ENCODE data around the gene NEURL1.

NEURL1 gene

GRCh38 chr10:103545366-103545765 is 51.9 kb downstream of the NEURL1 start:
- no peak overlapping the region for H3K4me3 ChIP-seq (ENCODE audit: low read depth, low read length)
- H3K9me3 ChIP-seq (ENCODE audit: insufficient read depth, low read depth, low read length): peaks cover 2% of the 10 kb centered on the region
- H3K27ac ChIP-seq (ENCODE audit: low read depth, low read length): no peak overlapping the region
- H3K14ac ChIP-seq (ENCODE audit: low read length): peak overlapping the region; percentile 22
- no CpG with 5 or more reads among the region's 1 CpG for WGBS (ENCODE audit: extremely low coverage, insufficient coverage, insufficient read length)
- H3K4me2 ChIP-seq (ENCODE audit: low read length): no peak overlapping the region
- H3K36me3 ChIP-seq (ENCODE audit: control insufficient read depth in 1 of 2, insufficient read depth in 2 of 2, low read length in 2 of 2): no peaks in the 10 kb centered on the region
- H3K27me3 ChIP-seq (ENCODE audit: insufficient read depth, low read length): no peaks in the 10 kb centered on the region
- H4K8ac ChIP-seq (ENCODE audit: low read depth, low read length): no peak overlapping the region
- H2BK12ac ChIP-seq (ENCODE audit: low read length): peak overlapping the region; percentile 12
- no peak overlapping the region for H2BK5ac ChIP-seq (ENCODE audit: low read depth, low read length, poor library complexity)
- DNase-seq: no peak
- peaks cover 15 to 18% of the 10 kb centered on the region in 2 experiments for H3K4me1 ChIP-seq (ENCODE audit: control insufficient read depth in 1 of 2, insufficient read depth in 2 of 2, low read length in 2 of 2)
- H3K79me2 ChIP-seq (ENCODE audit: control insufficient read depth, insufficient read depth, low read length, poor library complexity): no peaks in the 10 kb centered on the region
- H2AFZ ChIP-seq (ENCODE audit: insufficient read depth, low read length, poor library complexity): no peak overlapping the region
- no peak overlapping the region for H3K4ac ChIP-seq (ENCODE audit: low read depth, low read length)
- peak overlapping the region; percentile 6 for H2AK5ac ChIP-seq (ENCODE audit: low read length)
- peak overlapping the region; percentile 37 for H4K91ac ChIP-seq (ENCODE audit: low read depth, low read length)
- H2BK120ac ChIP-seq (ENCODE audit: insufficient read depth, low read length, poor library complexity): peak overlapping the region; percentile 24
- H4K12ac ChIP-seq (ENCODE audit: low read depth, low read length): no peak overlapping the region
- H3K9ac ChIP-seq (ENCODE audit: low read length): no peak overlapping the region
- no peak overlapping the region for H3K23ac ChIP-seq (ENCODE audit: low read length)
- H3K79me1 ChIP-seq (ENCODE audit: low read length): peaks cover 21% of the 10 kb centered on the region
- no peak overlapping the region for H3K18ac ChIP-seq (ENCODE audit: low read length)

GRCh38 chr10:103545771-103546281 is 52.3 kb downstream of the NEURL1 start:
- no peak overlapping the region for H2BK12ac ChIP-seq (ENCODE audit: low read length)
- H3K4me3 ChIP-seq (ENCODE audit: low read depth, low read length): no peak overlapping the region
- peaks cover 15 to 18% of the 10 kb centered on the region in 2 experiments for H3K4me1 ChIP-seq (ENCODE audit: control insufficient read depth in 1 of 2, insufficient read depth in 2 of 2, low read length in 2 of 2)
- no peak overlapping the region for H2BK5ac ChIP-seq (ENCODE audit: low read depth, low read length, poor library complexity)
- WGBS (ENCODE audit: extremely low coverage, insufficient coverage, insufficient read length): no CpG with 5 or more reads among the region's 4 CpGs
- H4K91ac ChIP-seq (ENCODE audit: low read depth, low read length): no peak overlapping the region
- H2AK5ac ChIP-seq (ENCODE audit: low read length): no peak overlapping the region
- no peak for DNase-seq
- no peaks in the 10 kb centered on the region for H3K36me3 ChIP-seq (ENCODE audit: control insufficient read depth in 1 of 2, insufficient read depth in 2 of 2, low read length in 2 of 2)
- H4K8ac ChIP-seq (ENCODE audit: low read depth, low read length): no peak overlapping the region
- no peak overlapping the region for H2BK120ac ChIP-seq (ENCODE audit: insufficient read depth, low read length, poor library complexity)
- H3K79me2 ChIP-seq (ENCODE audit: control insufficient read depth, insufficient read depth, low read length, poor library complexity): no peaks in the 10 kb centered on the region
- H3K27me3 ChIP-seq (ENCODE audit: insufficient read depth, low read length): no peaks in the 10 kb centered on the region
- H3K23ac ChIP-seq (ENCODE audit: low read length): no peak overlapping the region
- H3K4ac ChIP-seq (ENCODE audit: low read depth, low read length): no peak overlapping the region
- H2AFZ ChIP-seq (ENCODE audit: insufficient read depth, low read length, poor library complexity): no peak overlapping the region
- no peak overlapping the region for H4K12ac ChIP-seq (ENCODE audit: low read depth, low read length)
- H3K9me3 ChIP-seq (ENCODE audit: insufficient read depth, low read depth, low read length): peaks cover 2% of the 10 kb centered on the region
- H3K9ac ChIP-seq (ENCODE audit: low read length): no peak overlapping the region
- H3K27ac ChIP-seq (ENCODE audit: low read depth, low read length): no peak overlapping the region
- H3K18ac ChIP-seq (ENCODE audit: low read length): no peak overlapping the region
- no peak overlapping the region for H3K14ac ChIP-seq (ENCODE audit: low read length)
- H3K4me2 ChIP-seq (ENCODE audit: low read length): no peak overlapping the region
- H3K79me1 ChIP-seq (ENCODE audit: low read length): peaks cover 21% of the 10 kb centered on the region

GRCh38 chr10:103546401-103546800 is 52.9 kb downstream of the NEURL1 start:
- Histone ChIP-seq H3K23ac (ENCODE audit: low read length) (no peak overlapping the region), H4K91ac (ENCODE audit: low read depth, low read length) (no peak overlapping the region), H4K8ac (ENCODE audit: low read depth, low read length) (no peak overlapping the region), H3K9ac (ENCODE audit: low read length) (no peak overlapping the region), H2BK120ac (ENCODE audit: insufficient read depth, low read length, poor library complexity) (no peak overlapping the region), H2BK12ac (ENCODE audit: low read length) (no peak overlapping the region), H2BK5ac (ENCODE audit: low read depth, low read length, poor library complexity) (no peak overlapping the region), H3K27me3 (ENCODE audit: insufficient read depth, low read length) (no peaks in the 10 kb centered on the region), H3K79me2 (ENCODE audit: control insufficient read depth, insufficient read depth, low read length, poor library complexity) (no peaks in the 10 kb centered on the region), H3K4ac (ENCODE audit: low read depth, low read length) (no peak overlapping the region), H3K14ac (ENCODE audit: low read length) (no peak overlapping the region), H3K4me1 (ENCODE audit: control insufficient read depth in 1 of 2, insufficient read depth in 2 of 2, low read length in 2 of 2) (peaks cover 15 to 16% of the 10 kb centered on the region in 2 experiments), H4K12ac (ENCODE audit: low read depth, low read length) (no peak overlapping the region), H3K27ac (ENCODE audit: low read depth, low read length) (no peak overlapping the region), H3K18ac (ENCODE audit: low read length) (no peak overlapping the region), H3K79me1 (ENCODE audit: low read length) (peaks cover 20% of the 10 kb centered on the region), H3K4me3 (ENCODE audit: low read depth, low read length) (no peak overlapping the region), H3K4me2 (ENCODE audit: low read length) (no peak overlapping the region), H2AK5ac (ENCODE audit: low read length) (no peak overlapping the region), H3K36me3 (ENCODE audit: control insufficient read depth in 1 of 2, insufficient read depth in 2 of 2, low read length in 2 of 2) (no peaks in the 10 kb centered on the region), H2AFZ (ENCODE audit: insufficient read depth, low read length, poor library complexity) (no peak overlapping the region), H3K9me3 (ENCODE audit: insufficient read depth, low read depth, low read length) (peaks cover 2% of the 10 kb centered on the region)
- no CpG with 5 or more reads among the region's 1 CpG for WGBS (ENCODE audit: extremely low coverage, insufficient coverage, insufficient read length)
- no peak for DNase-seq

GRCh38 chr10:103547391-103547946 is 54.0 kb downstream of the NEURL1 start:
- H2AK5ac ChIP-seq (ENCODE audit: low read length): no peak overlapping the region
- peaks cover 2% of the 10 kb centered on the region for H3K9me3 ChIP-seq (ENCODE audit: insufficient read depth, low read depth, low read length)
- DNase-seq: no peak
- H3K79me2 ChIP-seq (ENCODE audit: control insufficient read depth, insufficient read depth, low read length, poor library complexity): no peaks in the 10 kb centered on the region
- no peak overlapping the region for H3K18ac ChIP-seq (ENCODE audit: low read length)
- no peak overlapping the region for H3K27ac ChIP-seq (ENCODE audit: low read depth, low read length)
- H3K4me1 ChIP-seq (ENCODE audit: control insufficient read depth in 1 of 2, insufficient read depth in 2 of 2, low read length in 2 of 2): peaks cover 14 to 15% of the 10 kb centered on the region in 2 experiments
- H4K91ac ChIP-seq (ENCODE audit: low read depth, low read length): peak overlapping the region; percentile 50
- H2BK120ac ChIP-seq (ENCODE audit: insufficient read depth, low read length, poor library complexity): peak overlapping the region; percentile 14
- H2BK12ac ChIP-seq (ENCODE audit: low read length): peak overlapping the region; percentile 20
- H4K8ac ChIP-seq (ENCODE audit: low read depth, low read length): no peak overlapping the region
- H4K12ac ChIP-seq (ENCODE audit: low read depth, low read length): no peak overlapping the region
- H3K9ac ChIP-seq (ENCODE audit: low read length): no peak overlapping the region
- no peak overlapping the region for H2AFZ ChIP-seq (ENCODE audit: insufficient read depth, low read length, poor library complexity)
- no peak overlapping the region for H3K4me3 ChIP-seq (ENCODE audit: low read depth, low read length)
- H3K27me3 ChIP-seq (ENCODE audit: insufficient read depth, low read length): no peaks in the 10 kb centered on the region
- H3K36me3 ChIP-seq (ENCODE audit: control insufficient read depth in 1 of 2, insufficient read depth in 2 of 2, low read length in 2 of 2): no peaks in the 10 kb centered on the region
- no peak overlapping the region for H2BK5ac ChIP-seq (ENCODE audit: low read depth, low read length, poor library complexity)
- H3K79me1 ChIP-seq (ENCODE audit: low read length): peaks cover 10% of the 10 kb centered on the region
- no peak overlapping the region for H3K4me2 ChIP-seq (ENCODE audit: low read length)
- H3K4ac ChIP-seq (ENCODE audit: low read depth, low read length): no peak overlapping the region
- no peak overlapping the region for H3K23ac ChIP-seq (ENCODE audit: low read length)
- 100% methylated on average over 1 of the region's 10 CpGs for WGBS (ENCODE audit: extremely low coverage, insufficient coverage, insufficient read length)
- H3K14ac ChIP-seq (ENCODE audit: low read length): no peak overlapping the region

Data from trophoblast cell (in vitro differentiated cells and primary cell).